OCI-LY7 (cell line): Measurements from ENCODE around the gene ARID4A. TPM values are rescaled to one million over a fixed set of nuclear protein-coding genes. Genes with fewer than 3 reads are reported as not detected.
"Not testable (repeated sequence)": the region's sequence is repeated elsewhere in the genome, so short reads cannot be mapped to it uniquely, and the experiment has no call there.

Experiments used
- BruUV-seq: library from RNA; stranded (reverse); fragments of 400-500 nt; replicated peaks from 2 replicates; lab custom pipeline; 2021; lab: Mats Ljungman, UMichigan
- CTCF ChIA-PET: fragments of 300-600 bp; sonication (Branson Sonifier 250); formaldehyde crosslinking; loops from one replicate; lab custom pipeline; 2022; ENCODE audit warnings: antibody characterized with exemption; ENCODE audit not compliant: unreplicated experiment; lab: Charles Lee
- POLR2A ChIA-PET: fragments of 300-600 bp; sonication (Branson Sonifier 250); formaldehyde crosslinking; loops from one replicate; lab custom pipeline; 2022; ENCODE audit warnings: antibody characterized with exemption; lab: Charles Lee
- DNase-seq: peaks from one replicate; pipeline ENCODE4 v3.0.0-alpha.2; 2015; ENCODE audit warnings: low spot score
- H2AFZ ChIP-seq: fragments of 200-600 bp; sonication (generic), shearing (Covaris generic); 2 replicates; pipeline ENCODE4 v1.6.1; 2014; ENCODE audit warnings: mild to moderate bottlenecking, antibody characterized with exemption, low read length, moderate library complexity
- H3K27ac ChIP-seq: fragments of 200-600 bp; sonication (generic); 2 replicates; pipeline ENCODE4 v1.5.1; 2014; ENCODE audit warnings: mixed run types, low read depth, mild to moderate bottlenecking, moderate library complexity, low read length, inconsistent platforms; ENCODE audit not compliant: poor library complexity, severe bottlenecking
- H3K36me3 ChIP-seq: fragments of 200-600 bp; sonication (generic); 2 replicates; pipeline ENCODE4 v1.6.1; 2014; ENCODE audit warnings: mild to moderate bottlenecking, antibody characterized with exemption, low read length, moderate library complexity, mixed read lengths; ENCODE audit not compliant: insufficient read depth
- H3K4me1 ChIP-seq: fragments of 200-600 bp; sonication (generic); 2 replicates; pipeline ENCODE4 v1.5.1; 2014; ENCODE audit warnings: mild to moderate bottlenecking, low read length; ENCODE audit not compliant: insufficient read depth, poor library complexity, severe bottlenecking
- H3K4me2 ChIP-seq: fragments of 200-600 bp; sonication (generic); 2 replicates; pipeline ENCODE4 v1.6.1; 2014; ENCODE audit warnings: mild to moderate bottlenecking, low read length
- H3K4me3 ChIP-seq: fragments of 200-600 bp; sonication (generic); 2 replicates; pipeline ENCODE4 v1.5.1; 2014; ENCODE audit warnings: mild to moderate bottlenecking, low read depth, low read length; ENCODE audit not compliant: poor library complexity, severe bottlenecking
- H3K79me2 ChIP-seq: fragments of 200-600 bp; sonication (generic); 2 replicates; pipeline ENCODE4 v1.6.1; 2016; ENCODE audit warnings: low read depth, mild to moderate bottlenecking, low read length, moderate library complexity, mixed read lengths; ENCODE audit not compliant: insufficient read depth
- H3K9me2 ChIP-seq: fragments of 200-600 bp; sonication (generic); 2 replicates; pipeline ENCODE4 v1.6.1; 2016; ENCODE audit warnings: mild to moderate bottlenecking, low read length, mixed read lengths; ENCODE audit not compliant: insufficient read depth
- H3K9me3 ChIP-seq: fragments of 200-600 bp; sonication (generic); 2 replicates; pipeline ENCODE4 v1.6.1; 2014; ENCODE audit warnings: mild to moderate bottlenecking, mixed run types, low read length, mixed read lengths
- H4K20me1 ChIP-seq: fragments of 200-600 bp; sonication (generic); 2 replicates; pipeline ENCODE4 v1.6.1; 2014; ENCODE audit warnings: mild to moderate bottlenecking, antibody characterized with exemption, low read length, moderate library complexity, mixed read lengths; ENCODE audit not compliant: insufficient read depth
- CTCF ChIP-seq: fragments of 200-600 bp; sonication (generic); conservative IDR thresholded peaks from 2 replicates; pipeline ENCODE4 v1.5.1; 2014; ENCODE audit warnings: mild to moderate bottlenecking, antibody characterized with exemption, low read length, moderate library complexity, mixed read lengths
- EZH2phosphoT487 ChIP-seq: fragments of 200-600 bp; sonication (generic); IDR thresholded peaks from 2 replicates; pipeline ENCODE4 v1.6.1; 2018; ENCODE audit warnings: low read depth, borderline replicate concordance, mild to moderate bottlenecking, mixed run types, antibody characterized with exemption, low read length, moderate library complexity, mixed read lengths
- intact Hi-C: fragments of 100-400 bp; cut with micrococcal nuclease; formaldehyde crosslinking; loops from one replicate; pipeline ENCODE4 v1.10.0; 2022; ENCODE audit not compliant: unreplicated experiment
- total RNA-seq, 2 experiments: library from RNA; depleted of rRNA in 1 of 2; stranded (reverse); fragments of >200 nt in 1 of 2; shearing (Covaris generic) in 1 of 2; gene quantifications; 2 replicates each; pipeline ENCODE4 v1.2.3, GENCODE V29; 2014 to 2022

Gene ARID4A
- total RNA-seq, 2 experiments from 2014 or later = 10.3 to 38.2 TPM

GRCh38 chr14:58258156-58258555 lies 40.2 kb upstream of the ARID4A start:
- Histone ChIP-seq H3K9me2 (no peaks in the 10 kb centered on the region), H4K20me1 (no peaks in the 10 kb centered on the region; the same call in 1 of the 2 replicates), H3K4me3 (no peak overlapping the region), H3K4me1 (no peaks in the 10 kb centered on the region), H3K9me3 (no peaks in the 10 kb centered on the region), H3K27ac (no peak overlapping the region), H3K36me3 (peaks cover 98% of the 10 kb centered on the region), H3K79me2 (peaks cover 20% of the 10 kb centered on the region; the same call in 1 of the 2 replicates), H3K4me2 (no peak overlapping the region), H2AFZ (no peak overlapping the region)
- POLR2A ChIA-PET = interaction anchor here (0.6 to 1.8 kb wide), 8 partner anchors 9 to 187 kb away, joined by 3 to 9 read pairs (median 4); partner anchors contain the start of gene PSMA3
- intact Hi-C loops = no loop called here
- CTCF ChIA-PET = interaction anchor here (0.6 kb wide), 1 partner anchor 14 kb away, joined by 3 read pairs; the partner anchor contains the start of gene PSMA3
- DNase-seq = no peak
- TF ChIP-seq CTCF (no peak), EZH2phosphoT487 (no peak)
- TSS peak; percentile 9 for BruUV-seq

- peaks cover 100% of the 10 kb centered on the region for H3K36me3 ChIP-seq
- BruUV-seq, H2AFZ ChIP-seq, H3K4me1 ChIP-seq, H3K4me2 ChIP-seq, H3K9me3 ChIP-seq, CTCF ChIA-PET, H3K9me2 ChIP-seq, H4K20me1 ChIP-seq, DNase-seq, H3K79me2 ChIP-seq, H3K4me3 ChIP-seq, intact Hi-C loops, H3K27ac ChIP-seq: not testable (repeated sequence)
- POLR2A ChIA-PET = interaction anchor here (0.6 to 0.9 kb wide), 2 partner anchors 14 to 22 kb away, joined by 3 to 8 read pairs; no protein-coding TSS in a partner anchor
These were observed 36.4 kb upstream of the ARID4A start for GRCh38 chr14:58262005-58262404.

GRCh38 chr14:58265401-58265800 lies 33.0 kb upstream of the ARID4A start:
- ChIA-PET POLR2A (interaction anchor here (0.6 to 5.4 kb wide), 6 partner anchors 10 to 67 kb away, joined by 3 to 24 read pairs (median 4); partner anchors contain the start of gene ARID4A), CTCF (no interaction called here)
- H3K79me2 ChIP-seq = peaks cover 8% of the 10 kb centered on the region; the same call in 1 of the 2 replicates
- no peaks in the 10 kb centered on the region for H3K4me1 ChIP-seq
- no peaks in the 10 kb centered on the region for H3K9me3 ChIP-seq
- no peaks in the 10 kb centered on the region for H3K9me2 ChIP-seq
- intact Hi-C loops = no loop called here
- peaks cover 3% of the 10 kb centered on the region; the same call in 1 of the 2 replicates for H4K20me1 ChIP-seq
- BruUV-seq = TSS peak; percentile 14
- H3K27ac ChIP-seq = no peak overlapping the region
- H3K36me3 ChIP-seq = peaks cover 100% of the 10 kb centered on the region
- no peak overlapping the region for H3K4me3 ChIP-seq
- no peak overlapping the region for H3K4me2 ChIP-seq
- no peak overlapping the region for H2AFZ ChIP-seq
- no peak for DNase-seq
- TF ChIP-seq CTCF = no peak
- TF ChIP-seq EZH2phosphoT487 = no peak
